ENCODE measurements around the gene MCUB.

The MCUB gene

DNA sequence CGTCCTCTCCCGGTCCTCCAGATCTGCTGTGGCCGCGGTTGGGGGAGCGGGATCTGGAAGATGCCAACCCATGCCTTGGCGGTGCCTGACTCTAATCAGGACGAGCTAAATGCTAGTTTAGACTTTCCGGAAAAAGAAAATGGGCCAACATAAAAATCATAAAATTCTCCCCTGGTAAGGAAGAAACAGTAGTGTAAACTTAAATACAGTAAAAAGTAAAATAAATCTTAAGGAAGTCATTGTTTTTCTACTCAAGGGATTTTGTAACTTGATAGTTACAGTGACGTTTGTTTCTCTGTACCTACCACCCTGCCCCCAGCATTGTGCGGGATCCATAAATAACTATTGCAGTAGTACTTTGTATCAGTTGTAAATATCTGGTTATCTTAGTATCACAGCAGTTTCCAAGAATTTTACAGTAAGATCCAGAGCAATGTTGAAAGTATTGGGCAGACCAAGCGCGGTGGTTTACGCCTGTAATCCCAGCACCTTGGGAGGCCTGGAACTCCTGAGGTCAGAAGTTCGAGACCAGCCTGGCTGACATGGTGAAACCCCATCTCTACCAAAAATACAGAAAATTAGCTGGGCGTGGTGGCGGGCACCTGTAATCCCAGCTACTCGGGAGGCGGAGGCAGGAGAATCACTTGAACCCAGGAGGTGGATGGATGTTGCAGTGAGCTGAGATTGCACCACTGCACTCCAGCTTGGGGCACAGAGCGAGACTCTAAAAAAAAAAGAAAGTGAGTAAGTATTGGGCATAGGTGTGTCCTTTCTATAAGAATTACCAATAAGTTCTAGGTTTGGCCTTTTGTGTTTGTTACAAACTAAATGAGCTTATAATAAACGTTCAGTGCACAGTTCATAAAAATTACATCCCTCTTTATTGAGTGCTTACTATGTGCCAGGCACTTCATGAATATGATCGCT lies 170.8 kb downstream of the MCUB start:
- DNase-seq: no peak

- DNase-seq: no peak
Observed at GRCh38 chr4:109733728-109734127, 173.7 kb downstream of the MCUB start.

- DNase-seq: no peak
Observed at GRCh38 chr4:109735566-109736365, 175.7 kb downstream of the MCUB start.
